SK-N-SH (cell line): ENCODE measurements around the gene AXL. TPM values are rescaled to one million over a fixed set of nuclear protein-coding genes. Genes with fewer than 3 reads are reported as not detected.
A peak's percentile ranks its signal among the peaks of the same experiment; 100 is the strongest.

Source experiments
- CTCF ChIA-PET: fragments of 300-600, 350-600 bp; formaldehyde crosslinking; extraction: SDS; loops from one replicate; lab custom pipeline; 2021; lab: Yijun Ruan, JAX
- POLR2A ChIA-PET: fragments of 350-600 bp; sonication (Branson Sonifier 250); formaldehyde crosslinking; extraction: SDS; loops from one replicate; lab custom pipeline; 2020; ENCODE audit warnings: antibody characterized with exemption, inconsistent platforms; lab: Yijun Ruan, JAX
- DNase-seq: peaks from one replicate; pipeline ENCODE4 v3.0.0; 2012
- H2AFZ ChIP-seq: fragments of 200-600 bp; sonication (generic); 2 replicates; pipeline ENCODE4 v1.8.1; 2016; ENCODE audit warnings: antibody characterized with exemption, mild to moderate bottlenecking, low read depth
- H3F3A ChIP-seq: fragments of 200-600 bp; sonication (generic); replicated peaks from 2 replicates; pipeline ENCODE3; 2016; ENCODE audit warnings: antibody characterized with exemption, mild to moderate bottlenecking; ENCODE audit not compliant: insufficient read depth
- H3K27ac ChIP-seq, 2 experiments: fragments of 200-500 bp in 1 of 2; fragments of 200-600 bp in 1 of 2; sonication (Bioruptor generic) in 1 of 2; sonication (generic), shearing (Covaris generic) in 1 of 2; 2 replicates each; pipeline versions ENCODE4 v1.5.1 to v1.6.1; 2014 to 2016; ENCODE audit warnings: low read depth in 2 of 2, inconsistent platforms in 1 of 2, low read length in 1 of 2, mild to moderate bottlenecking in 1 of 2, mixed read lengths in 1 of 2
- H3K27me3 ChIP-seq: fragments of 200-600 bp; sonication (generic), shearing (Covaris generic); 2 replicates; pipeline ENCODE4 v1.6.1; 2016; ENCODE audit warnings: mixed run types; ENCODE audit not compliant: insufficient read depth
- H3K36me3 ChIP-seq, 2 experiments: fragments of 200-500 bp in 1 of 2; fragments of 200-600 bp in 1 of 2; sonication (Bioruptor generic) in 1 of 2; sonication (generic) in 1 of 2; replicated peaks in 1 of 2; 2 replicates each; pipeline versions ENCODE3 to v1.5.1; 2014 to 2016; ENCODE audit warnings: low read length in 1 of 2, mild to moderate bottlenecking in 1 of 2; ENCODE audit not compliant: insufficient read depth in 2 of 2, control insufficient read depth in 1 of 2
- H3K4me1 ChIP-seq, 2 experiments: fragments of 200-500 bp in 1 of 2; fragments of 200-600 bp in 1 of 2; sonication (Bioruptor generic) in 1 of 2; sonication (generic), shearing (Covaris generic) in 1 of 2; 2 replicates each; pipeline versions ENCODE4 v1.5.1 to v1.6.1; 2014 to 2016; ENCODE audit warnings: low read depth in 1 of 2, low read length in 1 of 2, mixed run types in 1 of 2; ENCODE audit not compliant: insufficient read depth in 2 of 2, control insufficient read depth in 1 of 2
- H3K4me2 ChIP-seq: fragments of 200-600 bp; sonication (generic), shearing (Covaris generic); 2 replicates; pipeline ENCODE4 v1.6.1; 2017; ENCODE audit warnings: mixed run types
- H3K4me3 ChIP-seq, 2 experiments: fragments of 200-500 bp in 1 of 2; fragments of 200-600 bp in 1 of 2; sonication (Bioruptor generic) in 1 of 2; sonication (generic), shearing (Covaris generic) in 1 of 2; 2 replicates each; pipeline versions ENCODE4 v1.5.1 to v1.8.1; 2014 to 2016; ENCODE audit warnings: low read depth in 2 of 2, inconsistent platforms in 1 of 2, low read length in 1 of 2, mild to moderate bottlenecking in 1 of 2, mixed read lengths in 1 of 2, moderate library complexity in 1 of 2
- H3K79me2 ChIP-seq: fragments of 200-600 bp; sonication (generic); 2 replicates; pipeline ENCODE4 v1.8.1; 2017; ENCODE audit warnings: mild to moderate bottlenecking; ENCODE audit not compliant: insufficient read depth
- H3K9ac ChIP-seq: fragments of 200-600 bp; sonication (generic); 2 replicates; pipeline ENCODE4 v1.6.1; 2017; ENCODE audit warnings: mixed run types
- H3K9me2 ChIP-seq: fragments of 200-600 bp; sonication (generic); 2 replicates; pipeline ENCODE4 v1.6.1; 2017; ENCODE audit warnings: mixed run types
- H3K9me3 ChIP-seq: fragments of 200-600 bp; sonication (generic); 2 replicates; pipeline ENCODE4 v1.6.1; 2017; ENCODE audit warnings: mixed run types, mild to moderate bottlenecking, moderate library complexity
- H4K20me1 ChIP-seq: fragments of 200-600 bp; sonication (generic); 2 replicates; pipeline ENCODE4 v1.6.1; 2017; ENCODE audit warnings: mild to moderate bottlenecking, mixed run types; ENCODE audit not compliant: insufficient read depth
- CHD2 ChIP-seq: fragments of 150-350 bp; IDR thresholded peaks from 2 replicates; pipeline ENCODE4 v1.6.1; 2018; ENCODE audit warnings: low read length; ENCODE audit not compliant: partially characterized antibody
- ELF1 ChIP-seq: IDR thresholded peaks from 2 replicates; pipeline ENCODE4 v1.4.0; 2012
- EP300 ChIP-seq, 2 experiments: IDR thresholded peaks; 2 replicates each; pipeline versions ENCODE4 v1.4.0 to v1.6.1; 2012; ENCODE audit warnings: borderline replicate concordance in 1 of 2, low read depth in 1 of 2, low read length in 1 of 2
- EZH2phosphoT487 ChIP-seq: fragments of 200-600 bp; sonication (generic); IDR thresholded peaks from 2 replicates; pipeline ENCODE4 v1.6.1; 2017; ENCODE audit warnings: low read depth, mixed run types, mild to moderate bottlenecking, antibody characterized with exemption, moderate library complexity, borderline replicate concordance
- FOSL2 ChIP-seq: IDR thresholded peaks from 2 replicates; pipeline ENCODE4 v1.4.0; 2012; ENCODE audit warnings: low read depth, mild to moderate bottlenecking, moderate library complexity, borderline replicate concordance
- FOXM1 ChIP-seq: IDR thresholded peaks from 2 replicates; pipeline ENCODE4 v1.4.0; 2012; ENCODE audit warnings: low read depth, mild to moderate bottlenecking
- JUND ChIP-seq: IDR thresholded peaks from 2 replicates; pipeline ENCODE4 v1.4.0; 2012
- MEF2A ChIP-seq: IDR thresholded peaks from 2 replicates; pipeline ENCODE4 v1.4.0; 2012; ENCODE audit warnings: low read depth, borderline replicate concordance
- MXI1 ChIP-seq: IDR thresholded peaks from 2 replicates; pipeline ENCODE4 v1.6.1; 2012; ENCODE audit warnings: mild to moderate bottlenecking, low read depth, low read length, improper control_type of control experiment
- NFIC ChIP-seq: IDR thresholded peaks from 2 replicates; pipeline ENCODE4 v1.4.0; 2012; ENCODE audit warnings: borderline replicate concordance
- NRF1 ChIP-seq: IDR thresholded peaks from 2 replicates; pipeline ENCODE4 v1.6.1; 2012; ENCODE audit warnings: low read depth, mild to moderate bottlenecking, low read length
- PBX3 ChIP-seq: IDR thresholded peaks from 2 replicates; pipeline ENCODE4; 2012
- POLR2AphosphoS5 ChIP-seq: IDR thresholded peaks from 2 replicates; pipeline ENCODE4 v1.6.1; 2012; ENCODE audit warnings: low read depth, low read length
- RCOR1 ChIP-seq: fragments of 150-350 bp; IDR thresholded peaks from 2 replicates; pipeline ENCODE4 v1.6.1; 2017; ENCODE audit warnings: antibody characterized with exemption, low read length
- REST ChIP-seq: IDR thresholded peaks from 2 replicates; pipeline ENCODE4 v1.6.1; 2012; ENCODE audit warnings: mild to moderate bottlenecking, low read depth, low read length, moderate library complexity
- RXRA ChIP-seq: IDR thresholded peaks from 2 replicates; pipeline ENCODE4 v1.4.0; 2012; ENCODE audit warnings: low read depth, mild to moderate bottlenecking, borderline replicate concordance
- TAF1 ChIP-seq: IDR thresholded peaks from 2 replicates; pipeline ENCODE4 v1.6.1; 2012; ENCODE audit warnings: low read depth, mild to moderate bottlenecking, low read length, moderate library complexity, borderline replicate concordance
- TCF12 ChIP-seq: IDR thresholded peaks from 2 replicates; pipeline ENCODE4 v1.4.0; 2012
- TEAD4 ChIP-seq: IDR thresholded peaks from 2 replicates; pipeline ENCODE4 v1.4.0; 2012; ENCODE audit warnings: mild to moderate bottlenecking, borderline replicate concordance; ENCODE audit not compliant: insufficient read depth
- WGBS: methylation state at CpG from one replicate; pipeline ENCODE4 v1.1.6; 2017; ENCODE audit warnings: low lambda C conversion rate; 5-methylcytosine and 5-hydroxymethylcytosine counted together
- polyA plus RNA-seq, 3 experiments: library from polyadenylated mRNA; depleted of rRNA; stranded (reverse); fragments of >200 nt; gene quantifications; 2 replicates each; pipeline ENCODE4 v1.2.3, GENCODE V29; 2012
- TF ChIP-seq, protein P1 (sequence below): fragments of 150-350 bp; IDR thresholded peaks from 2 replicates; pipeline ENCODE4 v1.6.1; 2016; ENCODE audit warnings: mild to moderate bottlenecking, low read depth, low read length
- TF ChIP-seq, protein P2 (sequence below): IDR thresholded peaks from 2 replicates; pipeline ENCODE4 v1.4.0; 2012; ENCODE audit warnings: low read depth

The AXL gene
- polyA plus RNA-seq, 1 of the 3 experiments (the other 2 are of a cell fraction): 82.6 TPM

GRCh38 chr19:41225238-41226052, 6.4 kb downstream of the AXL start (continued):
- TF ChIP-seq, protein P1, sequence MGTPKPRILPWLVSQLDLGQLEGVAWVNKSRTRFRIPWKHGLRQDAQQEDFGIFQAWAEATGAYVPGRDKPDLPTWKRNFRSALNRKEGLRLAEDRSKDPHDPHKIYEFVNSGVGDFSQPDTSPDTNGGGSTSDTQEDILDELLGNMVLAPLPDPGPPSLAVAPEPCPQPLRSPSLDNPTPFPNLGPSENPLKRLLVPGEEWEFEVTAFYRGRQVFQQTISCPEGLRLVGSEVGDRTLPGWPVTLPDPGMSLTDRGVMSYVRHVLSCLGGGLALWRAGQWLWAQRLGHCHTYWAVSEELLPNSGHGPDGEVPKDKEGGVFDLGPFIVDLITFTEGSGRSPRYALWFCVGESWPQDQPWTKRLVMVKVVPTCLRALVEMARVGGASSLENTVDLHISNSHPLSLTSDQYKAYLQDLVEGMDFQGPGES: no peak
- TF ChIP-seq TEAD4: no peak; the same call in 1 of the 2 replicates
- TF ChIP-seq EP300 (IDR thresholded peaks at IDR 0.05; ENCODE audit: borderline replicate concordance in 1 of 2, low read depth in 1 of 2, low read length in 1 of 2): no peak; a peak in 1 of 4 replicates
- peak; percentile 36; the same call in 1 of the 2 replicates for TF ChIP-seq PBX3
- TF ChIP-seq NFIC: no peak
- peak; percentile 39; the same call in 1 of the 2 replicates for TF ChIP-seq POLR2AphosphoS5
- peak; percentile 86 for TF ChIP-seq JUND
- peak; percentile 84 for TF ChIP-seq TCF12
- TF ChIP-seq NRF1: no peak
- 0 out of 2 replicates have a peak, but pooled peaks have one; percentile 17 for TF ChIP-seq TAF1
- TF ChIP-seq, protein P2, sequence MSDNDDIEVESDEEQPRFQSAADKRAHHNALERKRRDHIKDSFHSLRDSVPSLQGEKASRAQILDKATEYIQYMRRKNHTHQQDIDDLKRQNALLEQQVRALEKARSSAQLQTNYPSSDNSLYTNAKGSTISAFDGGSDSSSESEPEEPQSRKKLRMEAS: peak; percentile 71
- TF ChIP-seq, all 33 proteins: peak for 9

GRCh38 chr19:41226053-41226873, 7.2 kb downstream of the AXL start:
- H3K79me2 ChIP-seq: peaks cover 87% of the 10 kb centered on the region
- CTCF ChIA-PET: interaction anchor here (0.8 kb wide), 1 partner anchor 22 kb away, joined by 3 read pairs; no protein-coding TSS in a partner anchor
- TF ChIP-seq, protein P1: no peak
- TF ChIP-seq MEF2A (no peak; the same call in 1 of the 2 replicates), FOSL2 (peak; percentile 80), FOXM1 (peak; percentile 77; the same call in 1 of the 2 replicates), NFIC (peak; percentile 85), TAF1 (no peak; the same call in 1 of the 2 replicates), NRF1 (no peak), REST (no peak; the same call in 1 of the 2 replicates), EP300 (IDR thresholded peaks at IDR 0.05; ENCODE audit: borderline replicate concordance in 1 of 2, low read depth in 1 of 2, low read length in 1 of 2) (peak in 1 of 2 experiments; percentile 89; a peak in 2 of 4 replicates), EZH2phosphoT487 (no peak), CHD2 (no peak), MXI1 (no peak), RXRA (peak; percentile 86; the same call in 1 of the 2 replicates), ELF1 (no peak), RCOR1 (no peak)

More at GRCh38 chr19:41226053-41226873, 7.2 kb downstream of the AXL start:
- Histone ChIP-seq H4K20me1 (no peaks in the 10 kb centered on the region), H3K27me3 (no peaks in the 10 kb centered on the region), H3K9me2 (no peaks in the 10 kb centered on the region), H3K4me3 (peak overlapping the region; percentile 9 to 49; a peak in 2 of 4 replicates), H3F3A (peaks cover 55% of the 10 kb centered on the region), H3K27ac (peak overlapping the region; percentile 41 to 96), H2AFZ (no peak overlapping the region), H3K36me3 (peaks cover 0 to 37% of the 10 kb centered on the region in 2 experiments), H3K4me2 (peak overlapping the region; percentile 87), H3K9me3 (no peaks in the 10 kb centered on the region), H3K9ac (peak overlapping the region; percentile 63), H3K4me1 (peaks cover 0 to 27% of the 10 kb centered on the region in 2 experiments; a peak in 2 of 4 replicates)
- DNase-seq: peak; percentile 56
- POLR2A ChIA-PET: no interaction called here
- WGBS: 4% methylated on average over 26 of the region's 67 CpGs
